HepG2 (cell line): Measurements from ENCODE around the gene ADAMTSL3. TPM values are rescaled to one million over a fixed set of nuclear protein-coding genes. Genes with fewer than 3 reads are reported as not detected.

ENCODE experiments used
- ATAC-seq: fragments of 200-7000 bp; cut with Tn5 transposase; 3 replicates; pipeline ENCODE4 v1.9.1; 2020; ENCODE audit warnings: mild to moderate bottlenecking, moderate library complexity
- BruUV-seq: library from RNA; stranded (reverse); fragments of 400-500 nt; replicated peaks from 2 replicates; lab custom pipeline; 2021; lab: Mats Ljungman, UMichigan
- CTCF ChIA-PET: fragments of 300-600 bp; formaldehyde crosslinking; extraction: SDS; loops from one replicate; lab custom pipeline; 2021; ENCODE audit warnings: low total read pairs, inconsistent platforms, low intra/inter-chr PET ratio; lab: Yijun Ruan, JAX
- POLR2A ChIA-PET: fragments of 350-600 bp; sonication (Branson Sonifier 250); formaldehyde crosslinking; loops from one replicate; lab custom pipeline; 2020; ENCODE audit warnings: antibody characterized with exemption, inconsistent platforms; lab: Yijun Ruan, JAX
- DNase-seq: peaks from one replicate; pipeline ENCODE4 v3.0.0-alpha.2; 2015; ENCODE audit warnings: low spot score
- FAIRE-seq: peaks from 3 replicates; lab custom pipeline; 2011; peaks lifted over from hg19 to GRCh38; lab: Jason Lieb, UNC
- H2AFZ ChIP-seq: one replicate; pipeline ENCODE4 v1.6.1; 2011; ENCODE audit warnings: low read length, inconsistent platforms
- H3K27ac ChIP-seq: fragments of 300-600 bp; 3 replicates; pipeline ENCODE4 v1.8.0; 2011; ENCODE audit warnings: mixed run types, mild to moderate bottlenecking, mixed read lengths, low read length, inconsistent platforms; ENCODE audit not compliant: insufficient read depth; ENCODE audit errors: extremely low read length
- H3K27me3 ChIP-seq, 2 experiments: fragments of 200-600 bp in 1 of 2; 2 replicates in 1 of 2; 3 replicates in 1 of 2; pipeline versions ENCODE4 v1.6.0 to v1.8.0; 2011; ENCODE audit warnings: low read length in 2 of 2, mild to moderate bottlenecking in 2 of 2, moderate library complexity in 2 of 2, inconsistent platforms in 1 of 2; ENCODE audit not compliant: insufficient read depth in 2 of 2, control insufficient read depth in 1 of 2
- H3K36me3 ChIP-seq, 2 experiments: fragments of 200-600 bp in 1 of 2; replicated peaks in 1 of 2; 2 replicates in 1 of 2; 3 replicates in 1 of 2; pipeline versions ENCODE4 v1.5.1 to v1.8.0; 2011; ENCODE audit warnings: low read length in 2 of 2, inconsistent platforms in 1 of 2; ENCODE audit not compliant: insufficient read depth in 2 of 2, control insufficient read depth in 1 of 2
- H3K4me1 ChIP-seq: 2 replicates; pipeline ENCODE4 v1.5.1; 2012; ENCODE audit warnings: low read length, inconsistent platforms; ENCODE audit not compliant: insufficient read depth
- H3K4me2 ChIP-seq: 2 replicates; pipeline ENCODE4 v1.6.0; 2011; ENCODE audit warnings: low read depth, low read length, inconsistent platforms
- H3K4me3 ChIP-seq, 3 experiments: fragments of 200-600 bp in 1 of 3; sonication (generic), shearing (Covaris generic) in 1 of 3; replicated peaks in 1 of 3; 2 replicates each; pipeline ENCODE4 v1.5.1; 2011 to 2016; ENCODE audit warnings: low read length in 3 of 3, inconsistent platforms in 2 of 3, low read depth in 2 of 3, mild to moderate bottlenecking in 2 of 3, control low read depth in 1 of 3, mixed read lengths in 1 of 3; ENCODE audit not compliant: insufficient read depth in 1 of 3
- H3K79me2 ChIP-seq: one replicate; pipeline ENCODE4 v1.6.1; 2011; ENCODE audit warnings: low read length, inconsistent platforms; ENCODE audit not compliant: insufficient read depth
- H3K9ac ChIP-seq: 2 replicates; pipeline ENCODE4 v1.6.0; 2011; ENCODE audit warnings: mild to moderate bottlenecking, low read depth, low read length, inconsistent platforms; ENCODE audit not compliant: insufficient read depth
- H3K9me3 ChIP-seq: 2 replicates; pipeline ENCODE4 v1.5.1; 2012; ENCODE audit warnings: mild to moderate bottlenecking, low read length
- H4K20me1 ChIP-seq: 2 replicates; pipeline ENCODE4 v1.6.0; 2011; ENCODE audit warnings: inconsistent platforms, mild to moderate bottlenecking, low read length, moderate library complexity; ENCODE audit not compliant: insufficient read depth
- ATF1 ChIP-seq: IDR thresholded peaks from 2 replicates; pipeline ENCODE4 v1.6.1; 2016; ENCODE audit warnings: mild to moderate bottlenecking, control low read depth
- CSRNP2 ChIP-seq: sonication (generic); formaldehyde crosslinking; conservative IDR thresholded peaks from 2 replicates; pipeline ENCODE4 v1.8.0; 2022; ENCODE audit warnings: low read depth, missing genetic modification reagents
- ELF1 ChIP-seq: sonication (generic); formaldehyde crosslinking; IDR thresholded peaks from 2 replicates; pipeline ENCODE4 v1.4.0; 2020; ENCODE audit warnings: missing genetic modification reagents
- HDAC2 ChIP-seq: sonication (generic); formaldehyde crosslinking; IDR thresholded peaks from 2 replicates; pipeline ENCODE4 v1.4.0; 2020; ENCODE audit warnings: missing genetic modification reagents
- HNRNPK ChIP-seq: fragments of 200-400 bp; formaldehyde crosslinking; IDR thresholded peaks from 2 replicates; pipeline ENCODE4 v1.6.1; 2018; ENCODE audit warnings: low read length, low read depth, moderate library complexity, mild to moderate bottlenecking; ENCODE audit not compliant: poor library complexity, severe bottlenecking
- KDM6A ChIP-seq: IDR thresholded peaks from 2 replicates; pipeline ENCODE4 v1.6.1; 2016; ENCODE audit warnings: low read depth
- MAZ ChIP-seq, 2 experiments: sonication (generic) in 1 of 2; formaldehyde crosslinking in 1 of 2; IDR thresholded peaks; 2 replicates each; pipeline versions ENCODE4 v1.5.0 to v1.6.1; 2012 to 2020; ENCODE audit warnings: low read depth in 2 of 2, mild to moderate bottlenecking in 2 of 2, borderline replicate concordance in 1 of 2, improper control_type of control experiment in 1 of 2, low read length in 1 of 2, missing genetic modification reagents in 1 of 2, moderate library complexity in 1 of 2
- PAXIP1 ChIP-seq: sonication (generic); formaldehyde crosslinking; conservative IDR thresholded peaks from 2 replicates; pipeline ENCODE4 v1.4.0; 2020; ENCODE audit warnings: mild to moderate bottlenecking, missing genetic modification reagents, moderate library complexity
- RELA ChIP-seq: sonication (generic); formaldehyde crosslinking; IDR thresholded peaks from 2 replicates; pipeline ENCODE4 v1.4.0; 2020; ENCODE audit warnings: missing genetic modification reagents
- SRF ChIP-seq: IDR thresholded peaks from 2 replicates; pipeline ENCODE4 v1.6.1; 2011; ENCODE audit warnings: mild to moderate bottlenecking, low read depth, low read length, moderate library complexity
- ZC3H13 ChIP-seq: sonication (generic); formaldehyde crosslinking; IDR thresholded peaks from 2 replicates; pipeline ENCODE4 v1.8.1; 2023; ENCODE audit warnings: mild to moderate bottlenecking, missing genetic modification reagents, moderate library complexity
- ZNF20 ChIP-seq: sonication (generic); formaldehyde crosslinking; IDR thresholded peaks from 2 replicates; pipeline ENCODE4 v1.4.0; 2020; ENCODE audit warnings: mild to moderate bottlenecking, moderate library complexity, missing genetic modification reagents
- ZNF574 ChIP-seq: sonication (generic); formaldehyde crosslinking; IDR thresholded peaks from 2 replicates; pipeline ENCODE4 v1.4.0; 2020; ENCODE audit warnings: missing genetic modification reagents
- ZNF670 ChIP-seq: sonication (generic); formaldehyde crosslinking; IDR thresholded peaks from 2 replicates; pipeline ENCODE4 v1.8.0; 2022; ENCODE audit warnings: mild to moderate bottlenecking, missing genetic modification reagents, borderline replicate concordance
- ZNF761 ChIP-seq: sonication (generic); formaldehyde crosslinking; conservative IDR thresholded peaks from 2 replicates; pipeline ENCODE4 v1.4.0; 2020; ENCODE audit warnings: mild to moderate bottlenecking, missing genetic modification reagents
- in situ Hi-C: cut with HindIII; loops from 2 replicates; pipeline ENCODE4 v1.10.0; 2017; ENCODE audit warnings: low pct_unique_long_range_greater_than_20kb; ENCODE audit not compliant: extremely low pct_ligation_motif_present
- intact Hi-C: fragments of 100-400 bp; cut with micrococcal nuclease; formaldehyde crosslinking; loops from one replicate; pipeline ENCODE4 v1.10.0; 2022; ENCODE audit not compliant: unreplicated experiment
- polyA plus RNA-seq, 8 experiments: library from polyadenylated mRNA; depleted of rRNA in 3 of 8; stranded (reverse) in 7 of 8; unstranded in 1 of 8; fragments of >200 nt; fragmentation: Illumina TruSeq in 4 of 8; extraction: Trizol in 4 of 8; gene quantifications; 2 replicates each; pipeline versions ENCODE4 v1.2.1 to v1.2.3, GENCODE V29; 2011 to 2016; ENCODE audit warnings: low read depth in 4 of 8, missing spikeins in 1 of 8, mixed read lengths in 1 of 8; ENCODE audit not compliant: insufficient read depth in 1 of 8
- total RNA-seq, 5 experiments: library from RNA; depleted of rRNA; stranded (reverse); fragments of >200 nt; fragmentation: Illumina TruSeq; extraction: Trizol; gene quantifications; 2 replicates each; pipeline ENCODE4 v1.2.3, GENCODE V29; 2016; ENCODE audit warnings: low read depth in 1 of 5

The ADAMTSL3 gene
- total and polyA plus RNA-seq, 2 of the 13 experiments (the other 11 are each of a cell fraction or from before 2014, with no cell fraction given), result 0.04 to 0.09 TPM

- TF ChIP-seq MAZ (IDR thresholded peaks at IDR 0.05; ENCODE audit: borderline replicate concordance, low read depth, low read length) (no peak), MAZ (CRISPR knock-in tag; IDR thresholded peaks at IDR 0.05; ENCODE audit: low read depth) (no peak), CSRNP2 (no peak), ZNF761 (no peak), ATF1 (CRISPR knock-in tag) (no peak)
Observed at GRCh38 chr15:83983634-83984458, 329.9 kb downstream of the ADAMTSL3 start (continued).

- BruUV-seq, result no TSS peak
- FAIRE-seq (no peak), DNase-seq (no peak), ATAC-seq (no peak)
- H3K4me1 ChIP-seq, result no peaks in the 10 kb centered on the region
- CTCF ChIA-PET, result no interaction called here
- in situ Hi-C loops (no loop called here), intact Hi-C loops (no loop called here)
- no peak overlapping the region for H3K27ac ChIP-seq
- no peak overlapping the region for H2AFZ ChIP-seq
- H3K4me3 ChIP-seq, result no peak overlapping the region
- H3K9me3 ChIP-seq, result no peaks in the 10 kb centered on the region
- no peaks in the 10 kb centered on the region for H3K79me2 ChIP-seq
- H3K36me3 ChIP-seq, result no peaks in the 10 kb centered on the region
- H3K9ac ChIP-seq, result no peak overlapping the region
- no peaks in the 10 kb centered on the region for H4K20me1 ChIP-seq
- POLR2A ChIA-PET, result no interaction called here
- no peak overlapping the region for H3K4me2 ChIP-seq
- no peaks in the 10 kb centered on the region; a peak in 1 of 5 replicates for H3K27me3 ChIP-seq
- TF ChIP-seq ZNF670 (no peak), HDAC2 (CRISPR knock-in tag) (no peak), ELF1 (no peak), HNRNPK (no peak), RELA (CRISPR knock-in tag) (no peak), KDM6A (CRISPR knock-in tag) (no peak), SRF (no peak), ZNF574 (CRISPR knock-in tag) (no peak), ZC3H13 (CRISPR knock-in tag) (no peak), ZNF20 (CRISPR knock-in tag) (no peak), PAXIP1 (CRISPR knock-in tag) (no peak)
Observed at GRCh38 chr15:83984601-83985000, 330.7 kb downstream of the ADAMTSL3 start.
